NCI-H345 treated with DMSO at 0.1 percent for 48 hours (cell line): ENCODE data around the gene VIPR2.

ENCODE experiments used
- DNase-seq: peaks from one replicate; lab custom pipeline; 2025; ENCODE audit not compliant: unreplicated experiment; lab: John Stamatoyannopoulos, UW

Gene VIPR2

DNA sequence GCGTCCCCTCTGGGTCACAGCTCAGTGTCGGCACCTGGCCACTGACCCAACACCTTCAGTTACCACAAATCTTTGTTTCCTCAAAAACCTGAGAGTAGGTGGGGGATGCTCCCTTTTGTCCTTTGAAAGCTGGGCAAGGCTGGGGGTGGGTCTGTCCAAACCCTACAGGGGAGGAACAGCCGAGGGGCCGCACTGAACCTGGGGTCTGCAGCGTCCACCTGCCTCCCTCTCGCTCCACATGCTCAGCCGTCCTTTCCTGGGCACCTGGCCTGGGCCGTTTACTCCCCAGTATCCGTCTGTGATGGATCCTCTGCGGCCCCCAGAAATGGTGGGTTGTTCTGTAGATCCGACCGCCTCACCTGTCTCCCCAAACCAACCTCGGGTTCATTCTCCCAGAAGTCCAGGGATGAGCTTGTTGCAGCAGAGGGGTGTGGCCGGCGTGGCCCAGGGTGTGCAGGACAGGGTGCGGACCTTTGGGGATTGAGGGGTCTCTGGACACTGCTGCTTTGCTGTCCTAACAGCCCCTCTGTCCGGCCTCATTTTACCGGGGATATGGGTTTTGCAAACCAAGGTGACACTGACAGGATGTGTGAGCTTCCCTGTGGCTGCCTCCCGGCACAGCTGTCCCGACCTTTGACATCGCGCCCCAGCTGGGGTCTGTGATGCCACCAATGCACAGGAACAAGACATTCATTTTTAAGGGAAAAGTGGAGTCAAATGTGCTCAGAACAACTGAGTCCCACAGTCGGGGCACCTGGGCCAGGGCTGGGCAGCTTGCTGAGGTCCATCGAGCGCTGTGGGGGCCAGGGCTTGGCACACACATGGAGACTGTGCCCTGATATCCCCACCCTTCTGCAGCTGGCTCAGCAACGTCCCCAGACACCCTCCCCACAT is 115.9 kb downstream of the VIPR2 start:
- DNase-seq = no peak

DNA sequence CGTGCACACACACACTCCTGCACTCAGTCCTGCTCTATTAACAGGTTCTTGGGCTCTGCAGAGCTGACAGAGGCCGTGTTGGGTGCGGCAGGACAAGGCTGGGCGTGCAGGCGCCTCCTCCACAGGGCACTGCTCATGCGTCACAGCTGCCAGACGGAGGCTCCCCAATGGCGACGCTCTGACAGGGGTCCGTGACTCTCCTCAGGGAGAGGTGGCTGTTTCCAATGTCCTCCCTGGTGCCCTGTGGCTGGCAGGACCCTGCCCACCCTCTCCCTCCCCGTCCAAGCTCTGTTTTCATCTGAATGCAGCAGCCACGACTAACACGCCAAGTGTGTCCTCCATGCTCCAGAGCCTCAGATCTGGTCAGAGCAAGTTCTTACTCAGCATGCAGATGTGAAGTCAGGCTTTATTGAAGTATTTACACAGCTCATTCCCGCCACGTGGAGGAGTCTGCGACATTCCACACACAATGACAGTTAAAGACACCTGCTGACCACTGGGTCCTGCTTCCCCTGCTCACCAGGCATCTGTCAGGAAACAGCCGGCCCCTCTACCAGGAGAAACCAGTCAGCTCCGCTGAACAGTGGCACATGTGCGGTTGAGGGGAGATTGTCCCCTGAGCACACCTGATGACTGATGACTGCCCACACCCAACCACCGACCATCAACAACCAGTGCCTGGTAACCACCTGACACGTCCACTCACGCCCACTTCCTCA is 116.7 kb downstream of the VIPR2 start:
- peak; percentile 26 for DNase-seq

DNA sequence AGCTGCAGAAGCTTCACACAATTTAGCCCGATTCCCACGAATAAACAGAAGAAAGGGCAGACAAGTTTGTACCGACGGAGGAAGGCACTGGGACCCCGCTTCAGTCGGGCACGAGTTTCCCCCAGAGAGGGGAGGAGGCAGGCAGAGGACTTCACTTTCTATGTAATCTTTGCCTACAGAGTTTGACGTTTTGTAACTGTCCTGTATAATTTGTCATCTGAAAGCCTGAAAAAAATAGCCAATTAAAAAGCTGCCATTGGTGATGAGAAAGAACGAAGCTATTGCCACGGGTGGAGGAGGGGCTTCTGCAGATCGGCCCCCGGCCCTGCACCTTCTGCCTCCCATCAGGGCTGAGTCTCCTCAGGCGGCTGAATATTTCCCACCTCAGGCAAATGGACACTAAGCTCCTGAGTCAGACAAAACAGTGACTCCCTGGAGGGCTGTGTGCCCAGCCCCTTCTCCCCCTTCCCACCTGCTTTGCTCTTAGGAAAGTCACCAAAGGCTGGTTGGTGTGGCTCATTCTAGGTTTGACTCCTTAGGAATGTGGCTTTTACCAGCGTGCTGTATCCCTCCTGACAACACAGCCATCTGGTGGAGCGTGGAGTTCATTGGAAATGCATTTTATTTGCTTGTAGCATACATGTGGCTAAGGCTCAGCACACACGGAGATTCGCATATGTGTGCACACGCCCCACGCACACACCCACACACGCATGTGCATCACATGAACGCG is 117.4 kb downstream of the VIPR2 start:
- DNase-seq = no peak

DNA sequence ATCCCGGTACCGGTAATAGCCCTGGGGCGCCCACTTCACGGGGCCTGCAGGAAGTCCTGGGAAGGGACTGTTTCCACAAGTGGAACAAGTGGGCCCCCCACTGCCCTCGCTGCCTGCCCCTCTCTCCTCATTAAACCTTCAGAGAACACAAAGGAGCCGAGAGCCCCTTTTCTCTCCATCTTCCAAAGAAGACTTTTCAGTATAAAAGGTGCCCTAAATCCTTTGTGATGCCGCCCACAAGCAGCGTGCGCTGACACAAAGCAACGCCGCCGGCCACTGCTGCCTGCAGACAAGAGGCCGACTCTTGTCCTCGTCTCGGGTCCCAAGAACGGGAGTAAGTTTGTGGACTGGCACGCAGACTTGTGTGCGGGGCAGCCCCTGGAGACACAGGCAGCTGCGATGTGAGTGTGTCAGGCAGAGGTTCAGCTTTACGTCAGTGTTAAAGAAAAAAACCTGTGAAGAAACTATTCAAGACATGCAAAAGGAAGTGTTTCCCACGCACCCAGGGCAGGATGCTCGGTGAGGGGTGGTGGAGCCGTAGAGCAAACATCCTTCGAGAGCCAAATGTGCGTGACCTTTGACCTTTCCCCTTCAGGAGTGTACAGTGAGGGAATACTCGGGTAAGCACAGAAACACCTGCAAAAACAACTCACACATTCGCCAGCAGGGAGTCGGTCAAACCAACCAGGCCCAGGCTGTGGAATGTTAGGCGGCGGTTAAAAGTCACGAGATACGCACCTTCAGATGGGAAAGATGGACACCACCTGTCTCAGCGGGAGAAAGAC is 118.2 kb downstream of the VIPR2 start:
- no peak for DNase-seq

DNA sequence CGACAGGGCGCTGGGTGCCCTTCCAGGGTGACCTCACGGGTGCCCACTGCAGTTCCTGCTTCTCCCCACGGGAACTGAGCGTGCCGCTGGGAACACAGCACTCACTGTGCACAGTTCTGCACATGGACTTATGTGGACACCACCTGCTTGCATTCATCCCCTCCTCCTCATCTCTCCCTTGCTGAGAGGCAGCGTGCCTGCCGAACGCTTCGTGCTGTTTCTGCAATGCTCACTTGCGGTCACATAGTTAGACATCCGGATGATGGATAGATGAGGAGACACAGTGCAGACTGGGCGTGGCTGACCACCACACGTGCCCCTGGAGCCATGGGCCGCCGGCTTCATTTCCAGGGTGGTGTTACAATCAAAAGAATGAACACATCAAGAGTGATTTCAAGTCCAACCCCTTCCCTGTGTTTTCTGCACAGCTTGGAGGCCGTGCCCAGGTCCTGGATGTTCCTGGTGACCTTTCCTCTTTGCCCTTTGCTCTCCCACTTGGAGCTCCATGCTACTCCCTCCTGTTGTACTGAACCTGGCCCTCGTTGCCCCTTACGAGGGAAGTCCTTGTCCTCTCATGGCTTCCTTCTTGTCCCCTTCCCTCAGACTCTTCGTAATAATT is 119.4 kb downstream of the VIPR2 start:
- DNase-seq = no peak

DNA sequence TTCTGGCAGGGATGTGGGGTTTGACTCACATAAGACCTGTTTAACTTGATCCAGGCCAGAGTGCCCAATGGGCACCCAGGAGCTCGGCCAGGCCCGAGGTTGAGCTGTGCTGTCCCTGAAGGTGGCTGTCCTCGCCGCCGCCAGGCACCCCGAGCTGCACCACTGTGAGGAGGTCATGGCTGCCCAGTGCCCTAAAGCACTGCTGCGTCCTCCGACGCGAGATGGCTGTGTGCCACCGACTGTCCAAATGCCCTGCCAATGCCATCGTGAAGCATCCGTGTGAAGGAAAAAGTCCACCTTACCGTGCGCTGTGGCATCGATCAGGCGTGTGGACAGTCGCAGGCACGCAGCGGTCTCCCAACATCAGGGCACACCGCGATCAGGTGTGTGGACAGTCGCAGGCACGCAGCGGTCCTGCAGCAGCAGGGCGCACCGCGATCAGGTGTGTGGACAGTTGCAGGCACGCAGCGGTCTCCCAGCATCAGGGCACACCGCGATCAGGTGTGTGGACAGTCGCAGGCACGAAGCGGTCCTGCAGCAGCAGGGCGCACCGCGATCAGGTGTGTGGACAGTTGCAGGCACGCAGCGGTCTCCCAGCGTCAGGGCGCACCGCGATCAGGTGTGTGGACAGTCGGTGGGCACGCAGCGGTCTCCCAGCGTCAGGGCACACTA is 120.3 kb downstream of the VIPR2 start:
- no peak for DNase-seq

DNA sequence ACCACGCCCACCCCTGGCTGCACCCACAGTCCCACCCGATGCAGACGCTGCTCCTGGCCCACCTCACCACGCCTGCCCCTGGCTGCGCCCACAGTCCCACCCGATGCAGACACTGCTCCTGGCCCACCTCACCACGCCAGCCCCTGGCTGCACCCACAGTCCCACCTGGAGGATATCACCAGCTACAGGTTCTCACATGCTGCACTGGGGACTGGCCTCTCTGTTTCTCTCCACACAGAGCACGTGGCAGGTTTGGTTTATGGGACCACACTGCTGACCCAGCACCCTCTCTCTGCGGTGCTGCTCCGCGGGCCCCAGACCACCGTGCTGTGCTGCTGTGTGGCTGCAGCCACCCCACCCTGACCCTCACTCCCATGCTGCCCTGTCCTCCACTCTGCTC is 120.9 kb downstream of the VIPR2 start:
- no peak for DNase-seq

DNA sequence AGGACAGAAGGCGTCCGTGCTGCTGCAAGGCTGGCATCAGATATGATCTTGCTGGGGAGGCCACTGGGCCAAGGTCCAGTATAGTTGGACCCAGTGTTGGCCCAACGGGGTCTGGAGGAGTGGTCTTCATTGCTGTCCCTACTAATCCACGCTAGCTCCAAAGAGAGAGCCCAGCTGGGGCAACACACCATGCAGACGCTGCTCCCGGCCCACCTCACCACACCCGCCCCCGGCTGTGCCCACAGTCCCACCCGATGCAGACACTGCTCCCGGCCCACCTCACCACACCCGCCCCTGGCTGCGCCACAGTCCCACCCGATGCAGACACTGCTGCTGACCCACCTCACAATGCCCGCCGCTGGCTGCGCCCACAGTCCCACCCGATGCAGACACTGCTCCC is 121.5 kb downstream of the VIPR2 start:
- no peak for DNase-seq

DNA sequence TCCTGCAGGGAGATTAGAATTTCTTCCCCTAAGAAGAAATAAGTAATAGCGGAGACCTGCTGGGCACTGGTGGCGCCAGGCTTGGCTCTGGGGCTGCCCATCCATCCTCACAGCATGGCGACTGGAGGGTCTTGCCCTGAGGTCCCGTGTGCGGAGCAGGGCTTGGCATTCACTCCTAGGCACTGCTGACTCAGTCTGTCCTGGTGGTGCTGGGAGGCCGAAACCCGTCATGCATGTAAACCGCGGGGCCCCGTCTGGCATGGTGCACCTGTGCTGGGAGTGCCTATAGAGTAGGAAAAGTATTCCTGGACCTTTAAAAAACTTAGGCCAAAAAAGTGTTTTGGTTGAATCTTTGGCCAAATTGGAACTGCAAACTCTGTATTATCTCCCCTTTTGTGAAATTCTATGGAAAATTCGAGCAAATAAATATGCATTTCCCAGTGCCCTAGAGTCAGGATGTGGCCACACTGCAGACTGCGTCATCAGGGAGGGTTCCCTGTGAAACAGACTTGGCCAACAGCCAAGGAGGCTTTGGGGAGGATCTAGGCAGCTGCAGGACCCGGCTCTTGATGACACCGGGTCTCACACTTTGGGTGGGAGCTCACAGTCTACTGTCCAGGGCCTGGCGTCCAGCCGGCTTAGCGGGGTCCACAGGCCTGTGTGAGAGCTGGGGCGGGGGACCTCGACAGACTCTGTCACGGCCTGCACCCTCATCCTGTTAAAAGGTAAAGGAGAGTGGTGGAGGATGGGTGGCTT is 122.3 kb downstream of the VIPR2 start:
- DNase-seq = peak; percentile 10

DNA sequence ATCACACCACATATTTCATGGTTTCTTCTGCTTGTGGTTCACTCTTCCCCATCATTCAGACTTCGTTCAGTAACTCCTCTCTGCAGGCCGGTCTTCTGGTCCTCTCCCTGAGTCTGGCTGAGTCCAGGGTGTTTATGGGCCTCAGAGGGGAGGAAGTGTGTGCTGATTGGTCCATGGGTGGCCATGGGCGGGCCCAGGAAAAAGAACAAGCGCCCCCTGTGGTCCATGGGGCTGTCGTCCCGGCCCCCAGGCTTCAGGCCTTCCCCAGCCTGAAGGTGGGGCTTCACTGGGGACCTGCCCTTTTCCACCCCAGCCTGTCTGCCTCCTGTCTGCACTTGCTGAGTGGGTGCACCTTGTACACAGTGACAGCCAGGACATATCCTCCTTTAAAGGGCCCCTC is 123.7 kb downstream of the VIPR2 start:
- no peak for DNase-seq

DNA sequence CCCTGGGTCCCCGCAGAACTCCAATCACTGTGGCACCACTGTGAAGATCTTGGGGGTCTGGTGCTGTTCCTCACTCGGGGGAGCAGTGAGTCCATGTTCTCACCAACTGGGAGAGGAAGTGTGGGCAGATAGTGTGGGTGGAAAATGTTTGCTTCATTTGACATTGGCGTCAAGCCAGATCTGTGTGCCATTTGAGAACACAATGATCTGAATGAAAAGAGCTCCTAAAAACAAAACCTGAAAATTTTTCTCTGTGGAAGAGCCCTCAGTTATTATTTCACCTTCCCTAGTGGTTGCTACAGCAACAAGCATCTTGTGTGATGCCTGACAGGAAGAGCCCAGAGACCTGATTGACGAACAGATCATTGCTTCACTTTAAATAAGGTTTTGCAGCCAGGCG is 125.6 kb downstream of the VIPR2 start:
- DNase-seq = peak; percentile 43

DNA sequence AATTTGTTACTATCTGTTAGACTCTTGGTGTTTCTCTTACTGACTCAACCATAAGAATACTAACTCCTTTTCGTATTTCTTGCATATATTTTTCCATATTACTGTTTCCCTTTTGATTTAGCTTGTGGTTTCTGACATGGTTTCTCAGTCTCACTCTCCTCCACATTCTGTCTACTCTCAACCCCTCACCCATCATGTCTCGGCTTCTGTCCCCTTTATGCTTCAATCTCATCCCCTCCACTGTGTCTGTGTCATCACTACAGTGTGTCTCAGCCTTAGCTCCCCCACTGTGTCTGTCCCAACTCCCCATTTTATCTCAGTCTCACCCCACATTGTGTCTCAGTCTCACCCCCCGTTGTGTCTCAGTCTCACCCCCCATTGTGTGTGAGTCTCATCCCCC is 126.9 kb downstream of the VIPR2 start:
- no peak for DNase-seq

DNA sequence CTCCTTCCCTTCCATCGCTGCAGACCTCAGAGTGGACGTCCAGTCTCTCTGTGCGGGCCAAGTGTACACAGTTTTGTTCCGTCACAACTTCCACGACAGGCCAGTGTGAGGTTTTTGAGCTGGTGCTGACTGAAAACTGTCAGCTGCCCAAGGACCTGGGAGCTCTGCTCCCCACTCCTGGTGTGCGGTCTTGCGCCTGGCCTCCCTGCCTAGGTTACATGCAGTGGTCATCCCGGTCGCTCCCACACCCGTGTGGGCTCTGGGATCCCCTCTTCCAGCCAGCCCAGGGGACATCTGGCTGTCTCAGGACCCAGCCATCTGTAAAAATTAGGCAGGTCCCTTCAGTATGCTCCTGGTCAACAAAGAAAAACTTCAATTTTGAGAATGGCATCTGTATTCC is 127.5 kb downstream of the VIPR2 start:
- DNase-seq = no peak

DNA sequence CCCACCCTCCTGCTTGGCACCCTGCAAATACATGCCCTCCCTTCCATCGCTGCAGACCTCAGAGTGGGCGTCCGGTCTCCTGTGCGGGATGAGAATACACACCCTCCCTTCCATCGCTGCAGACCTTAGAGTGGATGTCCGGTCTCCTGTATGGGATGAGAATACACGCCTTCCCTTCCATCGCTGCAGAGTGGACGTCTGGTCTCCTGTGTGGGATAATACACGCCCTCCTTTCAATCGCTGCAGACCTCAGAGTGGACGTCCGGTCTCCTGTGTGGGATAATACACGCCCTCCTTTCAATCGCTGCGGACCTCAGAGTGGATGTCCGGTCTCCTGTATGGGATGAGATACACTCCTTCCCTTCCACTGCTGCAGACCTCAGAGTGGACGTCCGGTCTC is 128.1 kb downstream of the VIPR2 start:
- DNase-seq = no peak

DNA sequence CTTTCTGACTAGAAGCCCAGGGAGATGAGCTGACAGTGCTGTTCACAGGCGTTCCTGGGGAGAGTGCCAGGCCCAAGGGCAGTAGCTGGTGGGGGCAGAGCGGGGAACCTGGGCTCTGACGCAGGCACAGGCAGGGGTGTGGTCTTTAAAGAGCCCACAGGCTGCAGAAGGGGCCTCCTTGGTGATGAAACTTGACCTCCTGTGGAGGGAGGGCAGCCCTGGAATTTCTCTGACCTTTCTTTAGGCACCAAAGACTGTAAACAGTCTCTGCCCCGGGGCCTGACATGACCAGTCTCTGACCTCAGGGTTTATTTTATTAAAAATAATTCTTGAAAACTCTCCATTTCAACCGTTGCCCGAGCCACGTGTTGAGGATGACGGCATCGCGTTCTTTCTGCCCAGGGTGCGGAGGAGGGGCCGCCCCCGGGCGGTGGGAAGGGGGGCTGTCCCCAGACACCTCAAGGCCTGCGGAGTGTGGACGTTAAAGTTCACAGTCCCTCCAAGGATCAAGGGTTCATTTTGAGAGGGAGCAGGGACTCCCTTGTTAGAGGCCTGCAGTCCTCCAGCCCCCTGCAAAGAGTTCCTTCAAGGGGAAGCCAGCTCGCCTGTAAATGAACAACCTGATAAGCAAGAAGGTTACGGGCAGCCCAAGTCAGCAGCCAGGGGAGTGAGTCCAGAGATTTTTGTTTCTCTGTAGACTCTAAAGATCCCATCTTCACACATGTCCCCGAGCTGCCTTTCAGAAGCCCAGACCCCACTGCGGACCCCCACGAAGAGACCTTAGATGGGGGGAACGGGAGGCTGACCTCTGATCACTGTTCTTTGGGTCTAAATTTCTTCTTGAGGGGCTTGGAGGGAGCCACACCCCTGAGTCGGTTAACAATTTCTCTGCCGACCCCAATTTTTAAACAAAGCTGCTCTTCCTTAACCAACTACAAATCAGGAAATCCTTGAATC is 128.9 kb downstream of the VIPR2 start:
- DNase-seq = no peak

DNA sequence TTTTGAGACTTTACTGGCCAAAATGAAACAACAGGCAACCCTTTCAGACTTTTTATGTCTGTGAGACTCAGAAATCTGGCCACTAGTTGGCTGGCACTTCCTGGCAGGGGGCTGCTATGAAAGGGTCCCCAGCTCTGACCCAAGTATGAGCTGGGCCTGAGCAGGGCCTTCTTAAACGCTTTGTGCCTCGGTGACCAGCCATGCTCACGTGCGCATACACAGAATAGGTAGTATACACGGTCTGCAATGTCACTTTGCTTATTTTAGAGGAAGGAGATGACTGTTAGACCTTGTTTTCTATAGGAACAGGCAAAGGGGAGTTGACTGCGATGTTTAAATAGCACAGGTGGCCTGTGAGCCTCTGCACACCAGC is 129.6 kb downstream of the VIPR2 start:
- no peak for DNase-seq

DNA sequence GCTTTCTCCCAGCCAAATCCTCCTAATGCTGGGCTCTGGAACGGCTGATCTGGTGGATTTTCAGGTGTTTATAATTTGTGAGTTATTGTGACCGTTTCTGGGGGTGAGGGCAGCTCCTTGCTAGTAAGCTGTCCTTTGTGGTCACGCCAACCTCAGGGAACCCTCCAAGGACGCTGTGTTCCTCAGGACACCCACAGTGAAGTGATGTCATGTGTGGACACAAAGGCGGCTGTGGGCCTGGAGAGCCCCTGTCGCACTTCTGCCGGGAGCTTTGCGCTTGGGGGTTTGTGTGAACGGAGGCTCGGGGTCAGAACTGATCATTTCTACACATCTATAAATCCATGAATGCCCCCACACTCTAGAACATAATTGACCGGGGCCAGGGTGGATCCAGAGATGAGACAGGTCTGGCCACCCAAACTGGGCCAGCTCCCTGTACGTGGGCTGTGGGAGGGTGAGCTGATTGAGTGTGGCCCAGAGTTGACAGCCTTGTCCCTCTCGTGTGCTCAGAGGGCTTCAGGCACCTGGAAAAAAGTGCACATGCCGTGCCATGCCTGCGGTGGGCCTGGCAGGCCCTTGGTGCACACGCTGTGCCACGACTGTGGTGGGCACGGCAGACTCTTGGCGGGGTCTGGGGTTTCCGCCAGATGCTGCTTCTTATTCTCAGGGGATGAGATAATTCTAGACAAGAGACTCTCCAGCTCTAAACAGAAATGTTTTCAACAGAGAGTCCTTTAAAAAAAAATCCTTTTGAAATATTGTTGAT is 130.2 kb downstream of the VIPR2 start:
- no peak for DNase-seq
